ENCODE measurements around the gene CHST11.
"Not testable (repeated sequence)": the region's sequence is repeated elsewhere in the genome, so short reads cannot be mapped to it uniquely, and the experiment has no call there.

The CHST11 gene

GRCh38 chr12:104570174-104570907 is 113.6 kb downstream of the CHST11 start:
- no peak overlapping the region for H3K9ac ChIP-seq (ENCODE audit: low read length)
- H3K27ac ChIP-seq (ENCODE audit: low read depth, low read length) = no peak overlapping the region

GRCh38 chr12:104571328-104571727 is 114.6 kb downstream of the CHST11 start:
- Histone ChIP-seq H3K36me3 (ENCODE audit: insufficient read depth, low read length) (no peaks in the 10 kb centered on the region), H3K4me3 (ENCODE audit: low read depth in 1 of 2, low read length in 2 of 2) (no peak overlapping the region), H3K9me3 (ENCODE audit: low read length) (no peaks in the 10 kb centered on the region), H3K4me1 (ENCODE audit: insufficient read depth, low read length) (peaks cover 9% of the 10 kb centered on the region), H3K27me3 (ENCODE audit: control insufficient read depth in 1 of 2, insufficient read depth in 2 of 2, low read length in 2 of 2) (no peaks in the 10 kb centered on the region), H3K27ac (ENCODE audit: low read depth, low read length) (no peak overlapping the region), H3K9ac (ENCODE audit: low read length) (no peak overlapping the region)

More at GRCh38 chr12:104570174-104570907, 113.6 kb downstream of the CHST11 start:
- Histone ChIP-seq H3K4me1 (ENCODE audit: insufficient read depth, low read length) (peaks cover 9% of the 10 kb centered on the region), H3K27me3 (ENCODE audit: control insufficient read depth in 1 of 2, insufficient read depth in 2 of 2, low read length in 2 of 2) (no peaks in the 10 kb centered on the region), H3K9me3 (ENCODE audit: low read length) (no peaks in the 10 kb centered on the region), H3K36me3 (ENCODE audit: insufficient read depth, low read length) (no peaks in the 10 kb centered on the region), H3K4me3 (ENCODE audit: low read depth in 1 of 2, low read length in 2 of 2) (no peak overlapping the region)

- not testable (repeated sequence) for H3K27me3 ChIP-seq (ENCODE audit: control insufficient read depth in 1 of 2, insufficient read depth in 2 of 2, low read length in 2 of 2); H3K27ac ChIP-seq (ENCODE audit: low read depth, low read length); H3K36me3 ChIP-seq (ENCODE audit: insufficient read depth, low read length)
Measured at GRCh38 chr12:104574353-104574752, 117.6 kb downstream of the CHST11 start.

GRCh38 chr12:104574758-104575157 is 118.0 kb downstream of the CHST11 start:
- H3K4me3 ChIP-seq (ENCODE audit: low read depth in 1 of 2, low read length in 2 of 2); H3K27me3 ChIP-seq (ENCODE audit: control insufficient read depth in 1 of 2, insufficient read depth in 2 of 2, low read length in 2 of 2); H3K27ac ChIP-seq (ENCODE audit: low read depth, low read length); H3K9ac ChIP-seq (ENCODE audit: low read length); H3K9me3 ChIP-seq (ENCODE audit: low read length); H3K4me1 ChIP-seq (ENCODE audit: insufficient read depth, low read length); H3K36me3 ChIP-seq (ENCODE audit: insufficient read depth, low read length): not testable (repeated sequence)

More at GRCh38 chr12:104574353-104574752, 117.6 kb downstream of the CHST11 start:
- H3K9ac ChIP-seq (ENCODE audit: low read length); H3K4me1 ChIP-seq (ENCODE audit: insufficient read depth, low read length); H3K4me3 ChIP-seq (ENCODE audit: low read depth in 1 of 2, low read length in 2 of 2); H3K9me3 ChIP-seq (ENCODE audit: low read length): not testable (repeated sequence)

GRCh38 chr12:104575442-104576186 is 118.9 kb downstream of the CHST11 start:
- Histone ChIP-seq H3K4me3 (ENCODE audit: low read depth in 1 of 2, low read length in 2 of 2) (no peak overlapping the region), H3K9me3 (ENCODE audit: low read length) (no peaks in the 10 kb centered on the region), H3K9ac (ENCODE audit: low read length) (no peak overlapping the region), H3K27me3 (ENCODE audit: control insufficient read depth in 1 of 2, insufficient read depth in 2 of 2, low read length in 2 of 2) (no peaks in the 10 kb centered on the region), H3K4me1 (ENCODE audit: insufficient read depth, low read length) (no peaks in the 10 kb centered on the region), H3K36me3 (ENCODE audit: insufficient read depth, low read length) (no peaks in the 10 kb centered on the region), H3K27ac (ENCODE audit: low read depth, low read length) (no peak overlapping the region)

- no peaks in the 10 kb centered on the region for H3K9me3 ChIP-seq (ENCODE audit: low read length)
- H3K36me3 ChIP-seq (ENCODE audit: insufficient read depth, low read length) = no peaks in the 10 kb centered on the region
Measured at GRCh38 chr12:104576187-104576778, 119.5 kb downstream of the CHST11 start.

GRCh38 chr12:104576980-104577580 is 120.3 kb downstream of the CHST11 start:
- no peaks in the 10 kb centered on the region for H3K27me3 ChIP-seq (ENCODE audit: control insufficient read depth in 1 of 2, insufficient read depth in 2 of 2, low read length in 2 of 2)
- H3K9ac ChIP-seq (ENCODE audit: low read length) = no peak overlapping the region
- H3K36me3 ChIP-seq (ENCODE audit: insufficient read depth, low read length) = no peaks in the 10 kb centered on the region
- no peak overlapping the region for H3K27ac ChIP-seq (ENCODE audit: low read depth, low read length)
- H3K4me3 ChIP-seq (ENCODE audit: low read depth in 1 of 2, low read length in 2 of 2) = no peak overlapping the region
- H3K4me1 ChIP-seq (ENCODE audit: insufficient read depth, low read length) = no peaks in the 10 kb centered on the region
- H3K9me3 ChIP-seq (ENCODE audit: low read length) = no peaks in the 10 kb centered on the region

More at GRCh38 chr12:104576187-104576778, 119.5 kb downstream of the CHST11 start:
- Histone ChIP-seq H3K27ac (ENCODE audit: low read depth, low read length) (no peak overlapping the region), H3K4me3 (ENCODE audit: low read depth in 1 of 2, low read length in 2 of 2) (no peak overlapping the region), H3K9ac (ENCODE audit: low read length) (no peak overlapping the region), H3K27me3 (ENCODE audit: control insufficient read depth in 1 of 2, insufficient read depth in 2 of 2, low read length in 2 of 2) (no peaks in the 10 kb centered on the region), H3K4me1 (ENCODE audit: insufficient read depth, low read length) (no peaks in the 10 kb centered on the region)

GRCh38 chr12:104577581-104577981 is 120.8 kb downstream of the CHST11 start:
- H3K9me3 ChIP-seq (ENCODE audit: low read length) = no peaks in the 10 kb centered on the region
- no peak overlapping the region for H3K9ac ChIP-seq (ENCODE audit: low read length)
- no peak overlapping the region for H3K4me3 ChIP-seq (ENCODE audit: low read depth in 1 of 2, low read length in 2 of 2)
- no peaks in the 10 kb centered on the region for H3K4me1 ChIP-seq (ENCODE audit: insufficient read depth, low read length)
- H3K36me3 ChIP-seq (ENCODE audit: insufficient read depth, low read length) = no peaks in the 10 kb centered on the region
- no peaks in the 10 kb centered on the region for H3K27me3 ChIP-seq (ENCODE audit: control insufficient read depth in 1 of 2, insufficient read depth in 2 of 2, low read length in 2 of 2)
- H3K27ac ChIP-seq (ENCODE audit: low read depth, low read length) = no peak overlapping the region

- Histone ChIP-seq H3K36me3 (ENCODE audit: insufficient read depth, low read length) (no peaks in the 10 kb centered on the region), H3K27me3 (ENCODE audit: control insufficient read depth in 1 of 2, insufficient read depth in 2 of 2, low read length in 2 of 2) (no peaks in the 10 kb centered on the region), H3K9me3 (ENCODE audit: low read length) (no peaks in the 10 kb centered on the region), H3K27ac (ENCODE audit: low read depth, low read length) (no peak overlapping the region), H3K9ac (ENCODE audit: low read length) (no peak overlapping the region), H3K4me3 (ENCODE audit: low read depth in 1 of 2, low read length in 2 of 2) (no peak overlapping the region), H3K4me1 (ENCODE audit: insufficient read depth, low read length) (no peaks in the 10 kb centered on the region)
Measured at GRCh38 chr12:104578453-104578852, 121.7 kb downstream of the CHST11 start.

GRCh38 chr12:104579718-104580495 is 123.2 kb downstream of the CHST11 start:
- Histone ChIP-seq H3K9me3 (ENCODE audit: low read length) (no peaks in the 10 kb centered on the region), H3K27ac (ENCODE audit: low read depth, low read length) (no peak overlapping the region), H3K9ac (ENCODE audit: low read length) (no peak overlapping the region), H3K27me3 (ENCODE audit: control insufficient read depth in 1 of 2, insufficient read depth in 2 of 2, low read length in 2 of 2) (no peaks in the 10 kb centered on the region), H3K36me3 (ENCODE audit: insufficient read depth, low read length) (no peaks in the 10 kb centered on the region), H3K4me1 (ENCODE audit: insufficient read depth, low read length) (no peaks in the 10 kb centered on the region), H3K4me3 (ENCODE audit: low read depth in 1 of 2, low read length in 2 of 2) (no peak overlapping the region)
